ENCODE data around the gene DNAAF1.

The DNAAF1 gene

DNA sequence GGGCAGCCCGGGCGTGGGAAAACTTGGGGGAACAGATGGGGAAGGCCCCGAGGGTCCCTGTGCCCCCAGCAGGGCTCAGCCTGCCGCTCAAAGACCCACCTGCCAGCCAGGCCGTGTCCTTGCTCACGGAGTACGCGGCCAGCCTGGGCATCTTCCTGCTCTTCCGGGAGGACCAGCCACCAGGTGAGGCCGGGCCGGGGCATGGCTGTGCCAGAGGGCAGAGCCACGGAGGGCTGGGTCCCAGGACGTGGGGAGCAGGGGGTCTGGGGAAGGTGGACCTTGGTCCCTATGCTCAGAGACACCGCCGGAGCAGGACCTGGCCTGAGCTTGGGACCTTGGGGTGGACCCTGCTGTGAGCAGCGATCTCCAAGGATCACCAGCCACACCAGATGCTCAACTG lies 46.4 kb downstream of the DNAAF1 start:
- no peak for DNase-seq (ENCODE audit: low read depth, low spot score)
- no peak overlapping the region for H3K4me3 ChIP-seq (ENCODE audit: low read depth, low read length)
- in situ Hi-C loops (cut with HindIII; ENCODE audit: low sequenced_read_pairs): no loop called here
- TF ChIP-seq, protein P1, sequence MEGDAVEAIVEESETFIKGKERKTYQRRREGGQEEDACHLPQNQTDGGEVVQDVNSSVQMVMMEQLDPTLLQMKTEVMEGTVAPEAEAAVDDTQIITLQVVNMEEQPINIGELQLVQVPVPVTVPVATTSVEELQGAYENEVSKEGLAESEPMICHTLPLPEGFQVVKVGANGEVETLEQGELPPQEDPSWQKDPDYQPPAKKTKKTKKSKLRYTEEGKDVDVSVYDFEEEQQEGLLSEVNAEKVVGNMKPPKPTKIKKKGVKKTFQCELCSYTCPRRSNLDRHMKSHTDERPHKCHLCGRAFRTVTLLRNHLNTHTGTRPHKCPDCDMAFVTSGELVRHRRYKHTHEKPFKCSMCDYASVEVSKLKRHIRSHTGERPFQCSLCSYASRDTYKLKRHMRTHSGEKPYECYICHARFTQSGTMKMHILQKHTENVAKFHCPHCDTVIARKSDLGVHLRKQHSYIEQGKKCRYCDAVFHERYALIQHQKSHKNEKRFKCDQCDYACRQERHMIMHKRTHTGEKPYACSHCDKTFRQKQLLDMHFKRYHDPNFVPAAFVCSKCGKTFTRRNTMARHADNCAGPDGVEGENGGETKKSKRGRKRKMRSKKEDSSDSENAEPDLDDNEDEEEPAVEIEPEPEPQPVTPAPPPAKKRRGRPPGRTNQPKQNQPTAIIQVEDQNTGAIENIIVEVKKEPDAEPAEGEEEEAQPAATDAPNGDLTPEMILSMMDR (IDR thresholded peaks at IDR 0.05; ENCODE audit: low read depth, low read length): no peak

DNA sequence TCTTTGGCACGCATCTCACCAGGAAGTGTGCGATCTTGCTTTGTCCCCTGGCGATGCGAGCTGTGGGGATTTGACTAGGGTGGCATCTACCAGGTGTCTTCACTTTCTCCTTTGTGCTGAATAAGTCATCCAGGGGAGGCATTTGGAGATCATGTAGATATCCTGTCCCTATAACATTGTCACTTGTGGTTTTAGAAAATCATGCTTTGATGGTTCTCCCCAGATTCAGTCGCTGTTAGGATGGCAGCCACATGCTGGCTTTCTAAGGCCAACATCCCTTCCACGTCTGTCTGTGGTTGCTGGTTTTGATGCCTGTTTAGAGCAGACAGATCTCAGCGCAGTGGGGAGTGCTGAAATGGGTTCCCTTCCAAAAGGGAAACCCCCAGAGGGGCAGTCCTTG lies 48.4 kb downstream of the DNAAF1 start:
- no peak for DNase-seq (ENCODE audit: low read depth, low spot score)
- in situ Hi-C loops (cut with HindIII; ENCODE audit: low sequenced_read_pairs): no loop called here
- TF ChIP-seq, protein P1 (IDR thresholded peaks at IDR 0.05; ENCODE audit: low read depth, low read length): no peak
- no peak overlapping the region for H3K4me3 ChIP-seq (ENCODE audit: low read depth, low read length)

DNA sequence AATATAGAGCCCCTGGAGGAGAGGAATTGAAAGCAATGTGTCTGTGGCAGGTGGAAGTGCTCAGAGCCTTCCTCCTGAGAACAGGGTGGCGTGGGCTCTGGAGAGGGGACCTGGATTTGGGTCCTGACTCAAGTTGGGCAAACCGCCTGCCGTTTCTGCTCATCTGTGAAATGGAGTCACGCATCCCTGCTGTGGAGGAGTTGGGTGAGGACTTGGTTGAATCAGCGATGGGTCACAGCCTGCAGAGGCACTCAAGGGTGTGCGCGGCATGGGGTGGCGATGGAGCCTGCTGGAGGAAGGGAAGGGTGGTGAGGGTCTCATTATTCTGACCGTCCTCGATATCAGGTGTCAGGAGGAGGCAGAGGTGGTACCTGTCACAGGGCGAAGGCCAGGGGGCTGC lies 48.9 kb downstream of the DNAAF1 start:
- TF ChIP-seq, protein P1 (IDR thresholded peaks at IDR 0.05; ENCODE audit: low read depth, low read length): no peak
- in situ Hi-C loops (cut with HindIII; ENCODE audit: low sequenced_read_pairs): no loop called here
- no peak overlapping the region for H3K4me3 ChIP-seq (ENCODE audit: low read depth, low read length)
- DNase-seq (ENCODE audit: low read depth, low spot score): no peak

DNA sequence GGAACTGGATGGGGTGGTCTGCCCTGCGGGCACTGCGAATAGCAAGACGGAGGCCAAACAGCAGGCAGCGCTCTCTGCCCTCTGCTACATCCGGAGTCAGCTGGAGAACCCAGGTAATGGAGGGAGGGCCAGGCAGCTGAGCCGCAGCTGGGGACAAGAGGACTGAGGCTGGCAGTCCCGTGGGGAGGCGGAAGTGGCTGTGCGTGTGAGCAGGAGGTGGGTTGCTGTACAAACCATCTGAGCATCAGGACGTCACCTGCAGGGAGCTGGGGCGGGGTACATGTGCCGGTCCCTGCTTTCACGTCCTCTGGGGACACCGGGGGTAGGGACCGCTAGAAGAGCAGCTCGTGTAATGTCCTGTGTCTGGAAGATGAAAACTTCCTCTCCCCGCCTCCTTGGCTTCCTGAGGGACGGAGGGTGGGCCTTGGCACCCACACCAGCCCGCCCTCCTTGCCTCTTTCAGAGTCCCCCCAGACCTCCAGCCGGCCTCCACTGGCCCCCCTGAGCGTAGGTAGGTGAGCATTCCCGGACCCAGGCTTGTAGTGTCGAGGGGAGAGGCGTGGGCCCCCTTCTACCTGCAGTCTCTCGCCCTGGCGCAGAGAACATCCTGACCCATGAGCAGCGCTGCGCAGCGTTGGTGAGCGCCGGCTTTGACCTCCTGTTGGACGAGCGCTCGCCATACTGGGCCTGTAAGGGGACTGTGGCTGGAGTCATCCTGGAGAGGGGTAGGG lies 49.5 kb downstream of the DNAAF1 start:
- DNase-seq (ENCODE audit: low read depth, low spot score): no peak
- H3K4me3 ChIP-seq (ENCODE audit: low read depth, low read length): no peak overlapping the region
- in situ Hi-C loops (cut with HindIII; ENCODE audit: low sequenced_read_pairs): no loop called here
- TF ChIP-seq, protein P1 (IDR thresholded peaks at IDR 0.05; ENCODE audit: low read depth, low read length): no peak

DNA sequence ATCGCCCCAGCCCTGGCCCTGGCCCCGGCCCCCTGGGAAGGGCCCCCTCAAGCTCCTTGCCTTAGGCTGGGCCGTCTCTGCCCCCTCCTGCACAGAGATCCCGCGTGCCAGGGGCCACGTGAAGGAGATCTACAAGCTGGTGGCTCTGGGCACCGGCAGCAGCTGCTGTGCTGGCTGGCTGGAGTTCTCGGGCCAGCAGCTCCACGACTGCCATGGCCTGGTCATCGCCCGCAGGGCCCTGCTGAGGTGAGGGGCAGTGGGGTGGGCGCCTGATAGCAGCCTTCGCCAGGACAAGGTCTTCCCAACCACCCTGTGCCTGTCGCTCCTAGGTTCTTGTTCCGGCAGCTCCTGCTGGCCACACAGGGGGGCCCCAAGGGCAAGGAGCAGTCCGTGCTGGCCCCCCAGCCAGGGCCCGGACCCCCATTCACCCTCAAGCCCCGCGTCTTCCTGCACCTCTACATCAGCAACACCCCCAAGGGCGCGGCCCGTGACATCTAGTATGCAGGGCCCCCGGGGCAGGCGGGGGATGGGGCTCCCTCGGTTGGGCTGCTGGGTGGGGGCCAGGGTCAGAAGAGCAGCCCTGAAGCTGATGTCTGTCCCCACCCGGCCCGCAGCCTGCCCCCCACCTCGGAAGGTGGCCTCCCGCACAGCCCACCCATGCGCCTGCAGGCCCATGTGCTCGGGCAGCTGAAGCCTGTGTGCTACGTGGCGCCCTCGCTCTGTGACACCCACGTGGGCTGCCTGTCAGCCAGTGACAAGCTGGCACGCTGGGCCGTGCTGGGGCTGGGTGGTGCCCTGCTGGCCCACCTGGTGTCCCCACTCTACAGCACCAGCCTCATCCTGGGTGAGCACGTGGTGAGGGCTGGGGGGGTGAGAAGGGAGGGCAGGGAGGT lies 50.3 kb downstream of the DNAAF1 start:
- no peak overlapping the region for H3K4me3 ChIP-seq (ENCODE audit: low read depth, low read length)
- DNase-seq (ENCODE audit: low read depth, low spot score): no peak
- TF ChIP-seq, protein P1 (IDR thresholded peaks at IDR 0.05; ENCODE audit: low read depth, low read length): no peak
- in situ Hi-C loops (cut with HindIII; ENCODE audit: low sequenced_read_pairs): no loop called here

DNA sequence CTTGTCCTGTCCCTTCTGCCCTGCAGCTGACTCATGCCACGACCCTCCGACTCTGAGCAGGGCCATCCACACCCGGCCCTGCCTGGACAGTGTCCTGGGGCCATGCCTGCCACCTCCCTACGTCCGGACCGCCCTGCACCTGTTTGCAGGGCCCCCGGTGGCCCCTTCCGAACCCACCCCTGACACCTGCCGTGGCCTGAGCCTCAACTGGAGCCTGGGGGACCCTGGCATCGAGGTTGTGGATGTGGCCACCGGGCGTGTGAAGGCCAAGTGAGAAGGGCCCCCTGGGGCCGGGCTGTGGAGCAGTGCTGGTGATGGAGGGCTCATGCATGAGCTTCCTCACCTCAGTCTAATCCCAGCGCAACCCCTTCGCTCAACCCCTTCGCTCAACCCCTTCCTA lies 51.0 kb downstream of the DNAAF1 start:
- in situ Hi-C loops (cut with HindIII; ENCODE audit: low sequenced_read_pairs): no loop called here
- no peak overlapping the region for H3K4me3 ChIP-seq (ENCODE audit: low read depth, low read length)
- no peak for DNase-seq (ENCODE audit: low read depth, low spot score)
- TF ChIP-seq, protein P1 (IDR thresholded peaks at IDR 0.05; ENCODE audit: low read depth, low read length): no peak
